HepG2 (cell line): ENCODE results near the gene GPRC5B. TPM values are rescaled to one million over a fixed set of nuclear protein-coding genes. Genes with fewer than 3 reads are reported as not detected.

Experiments used
- ATAC-seq: fragments of 200-7000 bp; cut with Tn5 transposase; 3 replicates; pipeline ENCODE4 v1.9.1; 2020; ENCODE audit warnings: mild to moderate bottlenecking, moderate library complexity
- BruUV-seq: library from RNA; stranded (reverse); fragments of 400-500 nt; replicated peaks from 2 replicates; lab custom pipeline; 2021; lab: Mats Ljungman, UMichigan
- CTCF ChIA-PET: fragments of 300-600 bp; formaldehyde crosslinking; extraction: SDS; loops from one replicate; lab custom pipeline; 2021; ENCODE audit warnings: low total read pairs, inconsistent platforms, low intra/inter-chr PET ratio; lab: Yijun Ruan, JAX
- POLR2A ChIA-PET: fragments of 350-600 bp; sonication (Branson Sonifier 250); formaldehyde crosslinking; loops from one replicate; lab custom pipeline; 2020; ENCODE audit warnings: antibody characterized with exemption, inconsistent platforms; lab: Yijun Ruan, JAX
- DNase-seq: peaks from one replicate; pipeline ENCODE4 v3.0.0-alpha.2; 2015; ENCODE audit warnings: low spot score
- FAIRE-seq: peaks from 3 replicates; lab custom pipeline; 2011; peaks lifted over from hg19 to GRCh38; lab: Jason Lieb, UNC
- H2AFZ ChIP-seq: one replicate; pipeline ENCODE4 v1.6.1; 2011; ENCODE audit warnings: low read length, inconsistent platforms
- H3K27ac ChIP-seq: fragments of 300-600 bp; 3 replicates; pipeline ENCODE4 v1.8.0; 2011; ENCODE audit warnings: mixed run types, mild to moderate bottlenecking, mixed read lengths, low read length, inconsistent platforms; ENCODE audit not compliant: insufficient read depth; ENCODE audit errors: extremely low read length
- H3K27me3 ChIP-seq, 2 experiments: fragments of 200-600 bp in 1 of 2; 2 replicates in 1 of 2; 3 replicates in 1 of 2; pipeline versions ENCODE4 v1.6.0 to v1.8.0; 2011; ENCODE audit warnings: low read length in 2 of 2, mild to moderate bottlenecking in 2 of 2, moderate library complexity in 2 of 2, inconsistent platforms in 1 of 2; ENCODE audit not compliant: insufficient read depth in 2 of 2, control insufficient read depth in 1 of 2
- H3K36me3 ChIP-seq, 2 experiments: fragments of 200-600 bp in 1 of 2; replicated peaks in 1 of 2; 2 replicates in 1 of 2; 3 replicates in 1 of 2; pipeline versions ENCODE4 v1.5.1 to v1.8.0; 2011; ENCODE audit warnings: low read length in 2 of 2, inconsistent platforms in 1 of 2; ENCODE audit not compliant: insufficient read depth in 2 of 2, control insufficient read depth in 1 of 2
- H3K4me1 ChIP-seq: 2 replicates; pipeline ENCODE4 v1.5.1; 2012; ENCODE audit warnings: low read length, inconsistent platforms; ENCODE audit not compliant: insufficient read depth
- H3K4me2 ChIP-seq: 2 replicates; pipeline ENCODE4 v1.6.0; 2011; ENCODE audit warnings: low read depth, low read length, inconsistent platforms
- H3K4me3 ChIP-seq, 3 experiments: fragments of 200-600 bp in 1 of 3; sonication (generic), shearing (Covaris generic) in 1 of 3; replicated peaks in 1 of 3; 2 replicates each; pipeline ENCODE4 v1.5.1; 2011 to 2016; ENCODE audit warnings: low read length in 3 of 3, inconsistent platforms in 2 of 3, low read depth in 2 of 3, mild to moderate bottlenecking in 2 of 3, control low read depth in 1 of 3, mixed read lengths in 1 of 3; ENCODE audit not compliant: insufficient read depth in 1 of 3
- H3K79me2 ChIP-seq: one replicate; pipeline ENCODE4 v1.6.1; 2011; ENCODE audit warnings: low read length, inconsistent platforms; ENCODE audit not compliant: insufficient read depth
- H3K9ac ChIP-seq: 2 replicates; pipeline ENCODE4 v1.6.0; 2011; ENCODE audit warnings: mild to moderate bottlenecking, low read depth, low read length, inconsistent platforms; ENCODE audit not compliant: insufficient read depth
- H3K9me3 ChIP-seq: 2 replicates; pipeline ENCODE4 v1.5.1; 2012; ENCODE audit warnings: mild to moderate bottlenecking, low read length
- H4K20me1 ChIP-seq: 2 replicates; pipeline ENCODE4 v1.6.0; 2011; ENCODE audit warnings: inconsistent platforms, mild to moderate bottlenecking, low read length, moderate library complexity; ENCODE audit not compliant: insufficient read depth
- MBD4 ChIP-seq: IDR thresholded peaks from 2 replicates; pipeline ENCODE4 v1.6.1; 2012; ENCODE audit warnings: low read length, inconsistent platforms, borderline replicate concordance
- NFYB ChIP-seq: sonication (generic); formaldehyde crosslinking; IDR thresholded peaks from 2 replicates; pipeline ENCODE4 v1.4.0; 2020; ENCODE audit warnings: missing genetic modification reagents
- PHB2 ChIP-seq: fragments of 450-650 bp; IDR thresholded peaks from 2 replicates; pipeline ENCODE4 v1.6.1; 2018; ENCODE audit not compliant: partially characterized antibody
- RORA ChIP-seq: sonication (generic); formaldehyde crosslinking; IDR thresholded peaks from 2 replicates; pipeline ENCODE4 v1.5.0; 2020; ENCODE audit warnings: mild to moderate bottlenecking, missing genetic modification reagents, moderate library complexity
- SCMH1 ChIP-seq: sonication (generic); formaldehyde crosslinking; IDR thresholded peaks from 2 replicates; pipeline ENCODE4 v1.9.0; 2021; ENCODE audit warnings: missing genetic modification reagents, mild to moderate bottlenecking, borderline replicate concordance
- ZNF160 ChIP-seq: sonication (generic); formaldehyde crosslinking; IDR thresholded peaks from 2 replicates; pipeline ENCODE4 v1.8.0; 2022; ENCODE audit warnings: mild to moderate bottlenecking, inconsistent platforms, missing genetic modification reagents
- ZNF17 ChIP-seq: sonication (generic); formaldehyde crosslinking; IDR thresholded peaks from 2 replicates; pipeline ENCODE4 v1.5.0; 2020; ENCODE audit warnings: mild to moderate bottlenecking, missing genetic modification reagents
- ZNF205 ChIP-seq: IDR thresholded peaks from 2 replicates; pipeline ENCODE4 v1.6.1; 2018; ENCODE audit warnings: missing biosample characterization, missing genetic modification reagents
- ZNF275 ChIP-seq: sonication (generic); formaldehyde crosslinking; IDR thresholded peaks from 2 replicates; pipeline ENCODE4 v1.8.0; 2022; ENCODE audit warnings: missing genetic modification reagents, mild to moderate bottlenecking, inconsistent platforms, borderline replicate concordance
- ZNF563 ChIP-seq: sonication (generic); formaldehyde crosslinking; IDR thresholded peaks from 2 replicates; pipeline ENCODE4 v1.8.0; 2022; ENCODE audit warnings: mild to moderate bottlenecking, moderate library complexity, missing genetic modification reagents
- WGBS: methylation state at CpG from one replicate; pipeline ENCODE4 v1.1.6; 2017; ENCODE audit warnings: low lambda C conversion rate; 5-methylcytosine and 5-hydroxymethylcytosine counted together
- in situ Hi-C: cut with HindIII; loops from 2 replicates; pipeline ENCODE4 v1.10.0; 2017; ENCODE audit warnings: low pct_unique_long_range_greater_than_20kb; ENCODE audit not compliant: extremely low pct_ligation_motif_present
- intact Hi-C: fragments of 100-400 bp; cut with micrococcal nuclease; formaldehyde crosslinking; loops from one replicate; pipeline ENCODE4 v1.10.0; 2022; ENCODE audit not compliant: unreplicated experiment
- polyA plus RNA-seq, 8 experiments: library from polyadenylated mRNA; depleted of rRNA in 3 of 8; stranded (reverse) in 7 of 8; unstranded in 1 of 8; fragments of >200 nt; fragmentation: Illumina TruSeq in 4 of 8; extraction: Trizol in 4 of 8; gene quantifications; 2 replicates each; pipeline versions ENCODE4 v1.2.1 to v1.2.3, GENCODE V29; 2011 to 2016; ENCODE audit warnings: low read depth in 4 of 8, missing spikeins in 1 of 8, mixed read lengths in 1 of 8; ENCODE audit not compliant: insufficient read depth in 1 of 8
- total RNA-seq, 5 experiments: library from RNA; depleted of rRNA; stranded (reverse); fragments of >200 nt; fragmentation: Illumina TruSeq; extraction: Trizol; gene quantifications; 2 replicates each; pipeline ENCODE4 v1.2.3, GENCODE V29; 2016; ENCODE audit warnings: low read depth in 1 of 5
- TF ChIP-seq, protein P1 (sequence below): IDR thresholded peaks from 2 replicates; pipeline ENCODE4 v1.6.1; 2016; ENCODE audit warnings: missing compliant biosample characterization, missing genetic modification reagents, borderline replicate concordance
- TF ChIP-seq, protein P2 (sequence below): sonication (generic); formaldehyde crosslinking; conservative IDR thresholded peaks from 2 replicates; pipeline ENCODE4 v1.8.1; 2023; ENCODE audit warnings: missing genetic modification reagents
- TF ChIP-seq, protein P3 (sequence below): sonication (generic); formaldehyde crosslinking; IDR thresholded peaks from 2 replicates; pipeline ENCODE4 v1.5.1; 2020; ENCODE audit warnings: mild to moderate bottlenecking, missing genetic modification reagents, moderate library complexity
- TF ChIP-seq, protein P4 (sequence below): sonication (generic); formaldehyde crosslinking; IDR thresholded peaks from 2 replicates; pipeline ENCODE4 v1.8.1; 2022; ENCODE audit warnings: low read depth, mild to moderate bottlenecking, missing genetic modification reagents

The GPRC5B gene
- total and polyA plus RNA-seq, 2 of the 13 experiments (the other 11 are each of a cell fraction or from before 2014, with no cell fraction given) = 0.46 to 0.53 TPM

- no peak overlapping the region for H2AFZ ChIP-seq
- intact Hi-C loops = no loop called here
- TF ChIP-seq ZNF563 (CRISPR knock-in tag) = no peak
- no peak for TF ChIP-seq MBD4
- no peak for TF ChIP-seq SCMH1 (CRISPR knock-in tag)
- TF ChIP-seq, protein P1, sequence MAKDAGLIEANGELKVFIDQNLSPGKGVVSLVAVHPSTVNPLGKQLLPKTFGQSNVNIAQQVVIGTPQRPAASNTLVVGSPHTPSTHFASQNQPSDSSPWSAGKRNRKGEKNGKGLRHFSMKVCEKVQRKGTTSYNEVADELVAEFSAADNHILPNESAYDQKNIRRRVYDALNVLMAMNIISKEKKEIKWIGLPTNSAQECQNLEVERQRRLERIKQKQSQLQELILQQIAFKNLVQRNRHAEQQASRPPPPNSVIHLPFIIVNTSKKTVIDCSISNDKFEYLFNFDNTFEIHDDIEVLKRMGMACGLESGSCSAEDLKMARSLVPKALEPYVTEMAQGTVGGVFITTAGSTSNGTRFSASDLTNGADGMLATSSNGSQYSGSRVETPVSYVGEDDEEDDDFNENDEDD = no peak
- TF ChIP-seq, protein P2, sequence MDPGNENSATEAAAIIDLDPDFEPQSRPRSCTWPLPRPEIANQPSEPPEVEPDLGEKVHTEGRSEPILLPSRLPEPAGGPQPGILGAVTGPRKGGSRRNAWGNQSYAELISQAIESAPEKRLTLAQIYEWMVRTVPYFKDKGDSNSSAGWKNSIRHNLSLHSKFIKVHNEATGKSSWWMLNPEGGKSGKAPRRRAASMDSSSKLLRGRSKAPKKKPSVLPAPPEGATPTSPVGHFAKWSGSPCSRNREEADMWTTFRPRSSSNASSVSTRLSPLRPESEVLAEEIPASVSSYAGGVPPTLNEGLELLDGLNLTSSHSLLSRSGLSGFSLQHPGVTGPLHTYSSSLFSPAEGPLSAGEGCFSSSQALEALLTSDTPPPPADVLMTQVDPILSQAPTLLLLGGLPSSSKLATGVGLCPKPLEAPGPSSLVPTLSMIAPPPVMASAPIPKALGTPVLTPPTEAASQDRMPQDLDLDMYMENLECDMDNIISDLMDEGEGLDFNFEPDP (CRISPR knock-in tag) = no peak
- no peak for TF ChIP-seq PHB2
- no peak for TF ChIP-seq ZNF160
- TF ChIP-seq, protein P3, sequence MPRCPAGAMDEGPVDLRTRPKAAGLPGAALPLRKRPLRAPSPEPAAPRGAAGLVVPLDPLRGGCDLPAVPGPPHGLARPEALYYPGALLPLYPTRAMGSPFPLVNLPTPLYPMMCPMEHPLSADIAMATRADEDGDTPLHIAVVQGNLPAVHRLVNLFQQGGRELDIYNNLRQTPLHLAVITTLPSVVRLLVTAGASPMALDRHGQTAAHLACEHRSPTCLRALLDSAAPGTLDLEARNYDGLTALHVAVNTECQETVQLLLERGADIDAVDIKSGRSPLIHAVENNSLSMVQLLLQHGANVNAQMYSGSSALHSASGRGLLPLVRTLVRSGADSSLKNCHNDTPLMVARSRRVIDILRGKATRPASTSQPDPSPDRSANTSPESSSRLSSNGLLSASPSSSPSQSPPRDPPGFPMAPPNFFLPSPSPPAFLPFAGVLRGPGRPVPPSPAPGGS (CRISPR knock-in tag) = no peak
- TF ChIP-seq RORA (CRISPR knock-in tag) = no peak
- TF ChIP-seq ZNF17 (CRISPR knock-in tag) = no peak
- TF ChIP-seq ZNF205 = no peak
- no peak for TF ChIP-seq ZNF275 (CRISPR knock-in tag)
- no peak for TF ChIP-seq NFYB (CRISPR knock-in tag)
- TF ChIP-seq, protein P4, sequence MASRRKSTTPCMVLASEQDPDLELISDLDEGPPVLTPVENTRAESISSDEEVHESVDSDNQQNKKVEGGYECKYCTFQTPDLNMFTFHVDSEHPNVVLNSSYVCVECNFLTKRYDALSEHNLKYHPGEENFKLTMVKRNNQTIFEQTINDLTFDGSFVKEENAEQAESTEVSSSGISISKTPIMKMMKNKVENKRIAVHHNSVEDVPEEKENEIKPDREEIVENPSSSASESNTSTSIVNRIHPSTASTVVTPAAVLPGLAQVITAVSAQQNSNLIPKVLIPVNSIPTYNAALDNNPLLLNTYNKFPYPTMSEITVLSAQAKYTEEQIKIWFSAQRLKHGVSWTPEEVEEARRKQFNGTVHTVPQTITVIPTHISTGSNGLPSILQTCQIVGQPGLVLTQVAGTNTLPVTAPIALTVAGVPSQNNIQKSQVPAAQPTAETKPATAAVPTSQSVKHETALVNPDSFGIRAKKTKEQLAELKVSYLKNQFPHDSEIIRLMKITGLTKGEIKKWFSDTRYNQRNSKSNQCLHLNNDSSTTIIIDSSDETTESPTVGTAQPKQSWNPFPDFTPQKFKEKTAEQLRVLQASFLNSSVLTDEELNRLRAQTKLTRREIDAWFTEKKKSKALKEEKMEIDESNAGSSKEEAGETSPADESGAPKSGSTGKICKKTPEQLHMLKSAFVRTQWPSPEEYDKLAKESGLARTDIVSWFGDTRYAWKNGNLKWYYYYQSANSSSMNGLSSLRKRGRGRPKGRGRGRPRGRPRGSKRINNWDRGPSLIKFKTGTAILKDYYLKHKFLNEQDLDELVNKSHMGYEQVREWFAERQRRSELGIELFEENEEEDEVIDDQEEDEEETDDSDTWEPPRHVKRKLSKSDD (CRISPR knock-in tag) = no peak
- H3K4me1 ChIP-seq = no peaks in the 10 kb centered on the region
- in situ Hi-C loops = no loop called here
- H3K27me3 ChIP-seq = no peaks in the 10 kb centered on the region
- H3K27ac ChIP-seq = no peak overlapping the region
- no peak overlapping the region for H3K4me3 ChIP-seq
- no peaks in the 10 kb centered on the region for H4K20me1 ChIP-seq
- POLR2A ChIA-PET = no interaction called here
- no peaks in the 10 kb centered on the region for H3K9me3 ChIP-seq
- H3K36me3 ChIP-seq = no peaks in the 10 kb centered on the region
- FAIRE-seq = no peak
- no peak for ATAC-seq
- no TSS peak for BruUV-seq
- DNase-seq = no peak
- no peaks in the 10 kb centered on the region for H3K79me2 ChIP-seq
- no peak overlapping the region for H3K4me2 ChIP-seq
- WGBS = 72% methylated on average over 11 of the region's 11 CpGs
- H3K9ac ChIP-seq = no peak overlapping the region
- CTCF ChIA-PET = no interaction called here
Measured at GRCh38 chr16:19850131-19850817, 34.4 kb downstream of the GPRC5B start.
